OCI-LY1 (cell line): ENCODE results near the gene ALDH3B1.

Experiments used
- H2AFZ ChIP-seq: fragments of 200-600 bp; sonication (generic), shearing (Covaris generic); 2 replicates; pipeline ENCODE4 v1.6.0; 2014; ENCODE audit warnings: antibody characterized with exemption, mild to moderate bottlenecking, low read length
- H3F3A ChIP-seq: fragments of 200-600 bp; sonication (generic), shearing (Covaris generic); 2 replicates; pipeline ENCODE4 v1.6.0; 2014; ENCODE audit warnings: mild to moderate bottlenecking, antibody characterized with exemption, low read length, moderate library complexity; ENCODE audit not compliant: insufficient read depth
- H3K27ac ChIP-seq: fragments of 200-600 bp; sonication (generic); 2 replicates; pipeline ENCODE4 v1.5.1; 2014; ENCODE audit warnings: low read length, mixed run types, mild to moderate bottlenecking, low read depth; ENCODE audit not compliant: poor library complexity, severe bottlenecking
- H3K27me3 ChIP-seq: fragments of 200-600 bp; sonication (generic); 2 replicates; pipeline ENCODE4 v1.6.0; 2014; ENCODE audit warnings: antibody characterized with exemption, mild to moderate bottlenecking, low read length, moderate library complexity; ENCODE audit not compliant: insufficient read depth
- H3K36me3 ChIP-seq: fragments of 200-600 bp; sonication (generic); 2 replicates; pipeline ENCODE4 v1.6.1; 2014; ENCODE audit warnings: mild to moderate bottlenecking, antibody characterized with exemption, low read length, moderate library complexity, mixed read lengths; ENCODE audit not compliant: insufficient read depth
- H3K4me1 ChIP-seq: fragments of 200-600 bp; sonication (generic); 2 replicates; pipeline ENCODE4 v1.5.1; 2014; ENCODE audit warnings: mild to moderate bottlenecking, low read length, moderate library complexity; ENCODE audit not compliant: insufficient read depth, severe bottlenecking
- H3K4me2 ChIP-seq: fragments of 200-600 bp; sonication (generic), shearing (Covaris generic); 2 replicates; pipeline ENCODE4 v1.6.1; 2014; ENCODE audit warnings: low read length
- H3K4me3 ChIP-seq: fragments of 200-600 bp; sonication (generic); 2 replicates; pipeline ENCODE4 v1.5.1; 2014; ENCODE audit warnings: low read length, low read depth, mild to moderate bottlenecking, mixed read lengths; ENCODE audit not compliant: poor library complexity, severe bottlenecking
- H3K79me2 ChIP-seq: fragments of 200-600 bp; shearing (Covaris generic); 2 replicates; pipeline ENCODE4 v1.6.1; 2016; ENCODE audit warnings: mixed run types, low read length, mixed read lengths; ENCODE audit not compliant: insufficient read depth
- H3K9ac ChIP-seq: fragments of 200-600 bp; sonication (generic), shearing (Covaris generic); 2 replicates; pipeline ENCODE4 v1.6.1; 2014; ENCODE audit warnings: mild to moderate bottlenecking, low read length, mixed read lengths
- H3K9me2 ChIP-seq: fragments of 200-600 bp; sonication (generic), shearing (Covaris generic); 2 replicates; pipeline ENCODE4 v1.6.1; 2014; ENCODE audit warnings: low read depth, mild to moderate bottlenecking, low read length, mixed read lengths
- H3K9me3 ChIP-seq: fragments of 200-600 bp; shearing (Covaris generic); 2 replicates; pipeline ENCODE4 v1.6.1; 2014; ENCODE audit warnings: low read length, mixed read lengths
- H4K20me1 ChIP-seq: fragments of 200-600 bp; sonication (generic), shearing (Covaris generic); 2 replicates; pipeline ENCODE4 v1.6.0; 2016; ENCODE audit warnings: mild to moderate bottlenecking, low read length; ENCODE audit not compliant: insufficient read depth
- CTCF ChIP-seq: fragments of 200-600 bp; sonication (generic), shearing (Covaris generic); IDR thresholded peaks from 2 replicates; pipeline ENCODE4 v1.5.1; 2017; ENCODE audit warnings: mild to moderate bottlenecking, antibody characterized with exemption, low read length, moderate library complexity, mixed read lengths
- EZH2 ChIP-seq: fragments of 200-600 bp; sonication (generic), shearing (Covaris generic); IDR thresholded peaks from 2 replicates; pipeline ENCODE4 v1.8.0; 2017; ENCODE audit warnings: borderline replicate concordance, mixed run types, mild to moderate bottlenecking, antibody characterized with exemption, low read length, moderate library complexity, mixed read lengths

ALDH3B1 gene

GRCh38 chr11:68050371-68050841 is 40.3 kb downstream of the ALDH3B1 start:
- TF ChIP-seq CTCF: no peak
- TF ChIP-seq EZH2: no peak
- Histone ChIP-seq H3K27me3 (no peaks in the 10 kb centered on the region), H3K9me3 (no peaks in the 10 kb centered on the region), H3K36me3 (peaks cover 68% of the 10 kb centered on the region), H4K20me1 (no peaks in the 10 kb centered on the region), H3K4me2 (no peak overlapping the region), H3F3A (no peaks in the 10 kb centered on the region), H3K79me2 (no peaks in the 10 kb centered on the region), H3K9me2 (no peaks in the 10 kb centered on the region), H3K4me1 (no peaks in the 10 kb centered on the region), H3K9ac (no peak overlapping the region), H3K4me3 (no peak overlapping the region), H3K27ac (no peak overlapping the region), H2AFZ (no peak overlapping the region)

GRCh38 chr11:68051191-68052136 is 41.3 kb downstream of the ALDH3B1 start:
- H3F3A ChIP-seq: no peaks in the 10 kb centered on the region

GRCh38 chr11:68052137-68052873 is 42.2 kb downstream of the ALDH3B1 start:
- no peak overlapping the region for H3K9ac ChIP-seq

More at GRCh38 chr11:68051191-68052136, 41.3 kb downstream of the ALDH3B1 start:
- Histone ChIP-seq H3K9me2 (no peaks in the 10 kb centered on the region), H3K27ac (no peak overlapping the region), H3K79me2 (no peaks in the 10 kb centered on the region), H3K9me3 (no peaks in the 10 kb centered on the region), H3K27me3 (no peaks in the 10 kb centered on the region), H3K4me3 (no peak overlapping the region), H2AFZ (no peak overlapping the region), H3K4me1 (no peaks in the 10 kb centered on the region), H3K9ac (no peak overlapping the region), H3K4me2 (no peak overlapping the region), H3K36me3 (peaks cover 61% of the 10 kb centered on the region), H4K20me1 (no peaks in the 10 kb centered on the region)
- TF ChIP-seq CTCF: no peak
- no peak for TF ChIP-seq EZH2

More at GRCh38 chr11:68052137-68052873, 42.2 kb downstream of the ALDH3B1 start:
- Histone ChIP-seq H3K79me2 (no peaks in the 10 kb centered on the region), H3K27me3 (no peaks in the 10 kb centered on the region), H3K9me3 (no peaks in the 10 kb centered on the region), H2AFZ (no peak overlapping the region), H3K27ac (no peak overlapping the region), H3K9me2 (no peaks in the 10 kb centered on the region), H3F3A (no peaks in the 10 kb centered on the region), H3K36me3 (peaks cover 59% of the 10 kb centered on the region), H3K4me1 (no peaks in the 10 kb centered on the region), H4K20me1 (no peaks in the 10 kb centered on the region), H3K4me3 (no peak overlapping the region), H3K4me2 (no peak overlapping the region)
- TF ChIP-seq CTCF: no peak
- no peak for TF ChIP-seq EZH2
